CD4-positive, alpha-beta T cell (primary cell): ENCODE measurements around the gene ANO2. TPM values are rescaled to one million over a fixed set of nuclear protein-coding genes. Genes with fewer than 3 reads are reported as not detected.

Experiments used
- ATAC-seq: fragments of 200-7000 bp; cut with Tn5 transposase; one replicate; pipeline ENCODE4 v1.10.0; 2022; ENCODE audit warnings: mild to moderate bottlenecking; ENCODE audit not compliant: poor library complexity
- CTCF ChIA-PET: fragments of 350-600 bp; sonication (Branson Sonifier 250); formaldehyde crosslinking; loops from one replicate; lab custom pipeline; 2021; ENCODE audit warnings: antibody characterized with exemption, inconsistent platforms; lab: Charles Lee
- POLR2A ChIA-PET: fragments of 350-600 bp; sonication (Branson Sonifier 250); formaldehyde crosslinking; loops from one replicate; lab custom pipeline; 2021; ENCODE audit warnings: antibody characterized with exemption, inconsistent platforms; lab: Charles Lee
- DNase-seq, 14 experiments: peaks; one replicate each; pipeline ENCODE4 v3.0.0-alpha.2; 2013 to 2020; ENCODE audit warnings: mixed read lengths in 2 of 14
- H3K27ac ChIP-seq, 2 donors: one replicate each; pipeline versions ENCODE4 v1.5.1 to v1.7.0; 2013; ENCODE audit warnings: low read length in 2 of 2, low read depth in 1 of 2, mild to moderate bottlenecking in 1 of 2
- H3K27me3 ChIP-seq, 2 experiments: 1 replicate in 1 of 2; 2 replicates in 1 of 2; pipeline versions ENCODE4 v1.6.1 to v1.7.0; 2013; ENCODE audit warnings: low read length in 2 of 2, control low read depth in 1 of 2, mild to moderate bottlenecking in 1 of 2, moderate library complexity in 1 of 2; ENCODE audit not compliant: insufficient read depth in 2 of 2, control insufficient read depth in 1 of 2
- H3K36me3 ChIP-seq: one replicate; pipeline ENCODE4 v1.6.1; 2013; ENCODE audit warnings: low read length, control low read depth; ENCODE audit not compliant: insufficient read depth
- H3K4me1 ChIP-seq: one replicate; pipeline ENCODE4 v1.6.1; 2013; ENCODE audit warnings: low read length, control low read depth; ENCODE audit not compliant: insufficient read depth
- H3K4me3 ChIP-seq: one replicate; pipeline ENCODE4 v1.5.1; 2013; ENCODE audit warnings: mild to moderate bottlenecking, low read length, moderate library complexity
- H3K9me3 ChIP-seq, 2 experiments: 1 replicate in 1 of 2; 2 replicates in 1 of 2; pipeline versions ENCODE4 v1.6.1 to v1.7.0; 2013; ENCODE audit warnings: low read length in 2 of 2, mild to moderate bottlenecking in 2 of 2, control low read depth in 1 of 2, moderate library complexity in 1 of 2; ENCODE audit not compliant: control insufficient read depth in 1 of 2, insufficient read depth in 1 of 2
- H3K27ac Mint-ChIP-seq: one replicate; pipeline ENCODE4 v1.8.0; 2020; ENCODE audit warnings: mixed read lengths
- H3K27me3 Mint-ChIP-seq: one replicate; pipeline ENCODE4 v1.8.0; 2021; ENCODE audit warnings: mixed read lengths
- H3K36me3 Mint-ChIP-seq: one replicate; pipeline ENCODE4 v1.8.0; 2021; ENCODE audit warnings: low read depth, mixed read lengths
- H3K4me1 Mint-ChIP-seq: one replicate; pipeline ENCODE4 v1.8.0; 2021; ENCODE audit warnings: low read depth, mixed read lengths
- H3K4me3 Mint-ChIP-seq: one replicate; pipeline ENCODE4 v1.8.0; 2020; ENCODE audit warnings: mild to moderate bottlenecking, mixed read lengths
- H3K9me3 Mint-ChIP-seq: one replicate; pipeline ENCODE4 v1.8.0; 2020; ENCODE audit warnings: mixed read lengths
- CTCF ChIP-seq: fragments of 200-600 bp; IDR thresholded peaks from one replicate; pipeline ENCODE4 v1.8.0; 2022; ENCODE audit warnings: antibody characterized with exemption, mild to moderate bottlenecking
- intact Hi-C, 2 experiments: fragments of 100-400 bp; cut with DNase I in 1 of 2; cut with micrococcal nuclease in 1 of 2; formaldehyde crosslinking; loops; one replicate each; pipeline versions ENCODE4 v1.15.1 to v1.9.0; 2023 to 2025; cut with DNase I, micrococcal nuclease
- total RNA-seq, 174 experiments: library from RNA in 2 of 174; stranded (reverse) in 2 of 174; gene quantifications; one replicate each; pipeline ENCODE4 v1.2.3 and lab custom pipeline; 2021 to 2026

The ANO2 gene
- total RNA-seq, 2 experiments from 2014 or later, result not detected

GRCh38 chr12:5807514-5808219 is 137.4 kb downstream of the ANO2 start:
- TF ChIP-seq CTCF, result no peak
- no peak for ATAC-seq
- no peaks in the 10 kb centered on the region for H3K9me3 Mint-ChIP-seq
- no peaks in the 10 kb centered on the region for H3K4me1 Mint-ChIP-seq
- H3K27ac Mint-ChIP-seq, result no peak overlapping the region
- H3K4me3 ChIP-seq, result no peak overlapping the region
- no peak for DNase-seq
- no peak overlapping the region for H3K27ac ChIP-seq
- peaks cover 0 to 5% of the 10 kb centered on the region in 2 experiments for H3K27me3 ChIP-seq
- H3K27me3 Mint-ChIP-seq, result peaks cover 20% of the 10 kb centered on the region
- no peak overlapping the region for H3K4me3 Mint-ChIP-seq
- H3K36me3 Mint-ChIP-seq, result no peaks in the 10 kb centered on the region
- ChIA-PET CTCF (no interaction called here), POLR2A (no interaction called here)
- intact Hi-C loops, result no loop called here
- H3K36me3 ChIP-seq, result no peaks in the 10 kb centered on the region
- H3K9me3 ChIP-seq, result peaks cover 0 to 3% of the 10 kb centered on the region in 2 experiments
- no peaks in the 10 kb centered on the region for H3K4me1 ChIP-seq

- H3K4me3 Mint-ChIP-seq, result no peak overlapping the region
- H3K27me3 Mint-ChIP-seq, result peaks cover 22% of the 10 kb centered on the region
- ATAC-seq (no peak), DNase-seq (no peak)
- no peaks in the 10 kb centered on the region for H3K36me3 Mint-ChIP-seq
- CTCF ChIA-PET, result no interaction called here
- no peaks in the 10 kb centered on the region for H3K36me3 ChIP-seq
- H3K4me1 ChIP-seq, result no peaks in the 10 kb centered on the region
- no peak for TF ChIP-seq CTCF
- no peaks in the 10 kb centered on the region for H3K9me3 Mint-ChIP-seq
- no peak overlapping the region for H3K27ac Mint-ChIP-seq
- peaks cover 0 to 8% of the 10 kb centered on the region in 2 experiments for H3K27me3 ChIP-seq
- H3K9me3 ChIP-seq, result peaks cover 0 to 3% of the 10 kb centered on the region in 2 experiments
- intact Hi-C loops, result no loop called here
- H3K4me3 ChIP-seq, result no peak overlapping the region
- no peaks in the 10 kb centered on the region for H3K4me1 Mint-ChIP-seq
- H3K27ac ChIP-seq, result no peak overlapping the region
- POLR2A ChIA-PET, result no interaction called here
Measured at GRCh38 chr12:5807090-5807414, 138.0 kb downstream of the ANO2 start.

GRCh38 chr12:5806371-5807089 is 138.5 kb downstream of the ANO2 start:
- Histone ChIP-seq H3K9me3 (peaks cover 0 to 3% of the 10 kb centered on the region in 2 experiments), H3K36me3 (no peaks in the 10 kb centered on the region), H3K27me3 (peaks cover 0 to 11% of the 10 kb centered on the region in 2 experiments), H3K4me3 (no peak overlapping the region), H3K4me1 (no peaks in the 10 kb centered on the region), H3K27ac (no peak overlapping the region)
- Mint-ChIP-seq H3K4me3 (no peak overlapping the region), H3K27me3 (peaks cover 21% of the 10 kb centered on the region), H3K4me1 (no peaks in the 10 kb centered on the region), H3K36me3 (no peaks in the 10 kb centered on the region), H3K27ac (no peak overlapping the region), H3K9me3 (no peaks in the 10 kb centered on the region)
- intact Hi-C loops, result no loop called here
- DNase-seq (no peak), ATAC-seq (no peak)
- ChIA-PET CTCF (no interaction called here), POLR2A (no interaction called here)
- no peak for TF ChIP-seq CTCF
